GM13977 (cell line): ENCODE measurements around the gene USP51.
"Not testable (repeated sequence)": the region's sequence is repeated elsewhere in the genome, so short reads cannot be mapped to it uniquely, and the experiment has no call there.

Experiments used
- DNase-seq: peaks from one replicate; pipeline ENCODE4 v3.0.0; 2012; ENCODE audit warnings: low spot score
- CTCF ChIP-seq: IDR thresholded peaks from 2 replicates; pipeline ENCODE4 v1.5.1; 2012; ENCODE audit warnings: mild to moderate bottlenecking, control low read depth; ENCODE audit not compliant: insufficient read depth; ENCODE audit errors: extremely low read depth, missing control alignments
- in situ Hi-C: fragments of 300-500 bp; cut with MboI; formaldehyde crosslinking; loops from one replicate; pipeline ENCODE4 v1.12.0; 2022; ENCODE audit warnings: low sequenced_read_pairs, low pct_unique_long_range_greater_than_20kb, mixed read lengths, inconsistent platforms; ENCODE audit not compliant: unreplicated experiment

USP51 gene

DNA sequence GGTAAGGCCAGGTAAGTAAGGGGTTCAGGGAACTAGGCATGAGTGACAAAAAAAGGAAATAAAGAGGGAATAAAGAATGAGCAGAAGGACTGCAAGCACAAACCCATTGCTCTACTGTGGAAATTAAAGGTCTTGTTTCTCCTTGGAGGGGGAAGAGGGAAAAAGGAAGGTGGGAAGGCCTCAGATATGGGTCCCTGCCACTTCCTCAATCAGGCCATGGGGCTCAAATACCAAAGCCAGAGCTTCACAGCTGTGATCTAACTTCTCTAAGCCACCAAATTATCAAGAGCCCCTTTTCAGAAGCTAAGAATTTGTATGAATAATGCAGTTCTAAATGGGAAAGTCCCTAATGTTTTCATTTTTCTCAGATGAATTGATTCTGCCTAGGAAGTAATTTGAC lies 4.7 kb downstream of the USP51 start:
- no peak for DNase-seq
- TF ChIP-seq CTCF, result no peak
- in situ Hi-C loops, result no loop called here

DNA sequence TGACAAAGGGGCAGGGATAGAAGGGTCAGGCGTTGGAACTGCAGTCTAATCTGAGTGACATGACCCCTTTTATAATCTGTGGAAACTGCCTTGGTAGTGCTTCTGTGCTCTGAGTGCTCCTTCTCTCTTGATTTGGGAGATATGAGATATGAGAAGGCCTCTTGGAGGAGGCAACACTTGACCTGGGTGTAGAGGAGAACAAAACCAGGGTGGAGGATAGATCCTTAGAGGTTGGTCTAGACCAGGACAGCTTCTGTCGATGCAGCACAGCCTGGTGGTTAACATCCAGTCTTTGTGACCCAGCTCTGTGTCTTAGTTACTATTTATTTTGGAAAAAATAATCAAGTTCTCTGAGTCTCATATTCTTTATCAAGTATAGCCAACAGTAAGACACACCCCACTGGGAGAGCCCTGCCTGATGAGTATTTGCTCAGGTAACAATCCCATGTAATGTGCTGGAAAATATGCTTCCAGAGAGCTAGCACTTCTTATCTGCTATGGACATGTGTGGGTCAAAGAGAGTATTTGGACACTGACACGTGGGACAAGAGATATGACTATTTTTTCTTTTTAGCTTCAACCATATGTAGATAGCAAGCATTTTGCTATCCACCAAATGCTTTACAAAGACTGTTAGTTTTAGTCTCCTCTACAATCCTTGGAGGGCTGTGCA lies 9.1 kb downstream of the USP51 start:
- in situ Hi-C loops, result no loop called here
- no peak for TF ChIP-seq CTCF
- no peak for DNase-seq

GRCh38 chrX:55479956-55480355 lies 9.7 kb downstream of the USP51 start:
- in situ Hi-C loops, result not testable (repeated sequence)

GRCh38 chrX:55465791-55466190 lies 23.9 kb downstream of the USP51 start:
- in situ Hi-C loops, DNase-seq: not testable (repeated sequence)

More at GRCh38 chrX:55479956-55480355, 9.7 kb downstream of the USP51 start:
- DNase-seq, result not testable (repeated sequence)

DNA sequence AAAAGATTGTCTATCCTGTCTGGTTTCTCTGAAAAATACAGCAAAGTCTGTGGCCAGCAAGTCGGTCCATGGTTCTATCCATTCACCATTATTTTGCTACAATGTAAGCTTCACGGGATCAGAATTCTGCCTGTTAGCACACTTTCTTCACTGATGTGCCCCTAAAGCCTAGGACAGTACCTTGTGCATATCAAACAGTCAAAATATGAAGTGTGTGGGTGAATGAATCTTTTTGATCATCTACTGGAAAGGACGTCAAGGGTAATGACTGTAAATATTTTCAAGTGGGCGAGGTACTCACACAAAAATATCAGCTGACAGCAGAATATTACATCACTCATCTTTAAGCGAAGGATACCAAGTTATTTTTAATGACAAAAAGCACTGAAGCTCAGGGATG lies 24.5 kb downstream of the USP51 start:
- in situ Hi-C loops, DNase-seq: not testable (repeated sequence)

GRCh38 chrX:55464050-55464449 lies 25.6 kb downstream of the USP51 start:
- DNase-seq, result not testable (repeated sequence)

GRCh38 chrX:55459926-55460325 lies 29.7 kb downstream of the USP51 start:
- DNase-seq, in situ Hi-C loops: not testable (repeated sequence)

More at GRCh38 chrX:55464050-55464449, 25.6 kb downstream of the USP51 start:
- in situ Hi-C loops, result not testable (repeated sequence)

DNA sequence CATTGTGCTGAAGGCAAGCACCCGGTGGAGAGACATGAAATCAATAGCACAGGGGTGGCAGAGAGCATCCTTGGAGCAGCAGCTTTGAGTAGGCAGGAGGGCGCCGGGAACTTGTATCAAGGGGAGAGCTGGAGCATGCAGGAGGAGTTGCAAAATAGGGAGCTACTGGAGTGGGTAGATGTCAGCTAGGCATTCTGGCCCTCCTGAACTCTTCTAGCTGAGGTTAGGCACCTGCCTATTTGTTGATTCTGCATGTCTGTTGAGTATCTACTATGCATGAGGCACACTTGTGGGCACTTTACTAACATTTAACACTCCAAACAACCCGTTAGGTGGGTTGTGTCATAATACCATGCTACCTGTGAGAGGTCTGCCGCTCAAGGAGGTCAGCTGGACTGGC lies 30.2 kb downstream of the USP51 start:
- in situ Hi-C loops, result not testable (repeated sequence)

DNA sequence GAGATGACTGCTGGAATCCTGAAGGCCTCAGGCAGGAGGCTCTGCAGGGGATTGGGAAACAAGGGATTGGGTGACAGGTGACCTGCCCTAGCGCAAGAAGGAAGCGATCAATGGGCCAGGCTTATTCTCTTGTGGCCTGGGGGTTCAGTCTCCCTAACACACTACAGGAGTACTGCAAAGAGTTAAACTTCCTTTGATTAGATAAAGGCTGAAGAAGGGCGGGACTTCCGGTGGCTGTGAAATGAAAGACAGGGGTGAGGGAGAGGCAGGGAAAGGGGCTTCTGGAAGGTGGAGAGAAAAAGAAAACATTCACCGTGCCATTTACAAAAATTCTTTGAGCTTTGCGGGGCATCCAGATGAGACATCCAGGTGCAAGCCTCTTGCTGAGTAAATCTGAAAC lies 33.9 kb downstream of the USP51 start:
- in situ Hi-C loops, DNase-seq: not testable (repeated sequence)

More for the DNA sequence above, 30.2 kb downstream of the USP51 start:
- DNase-seq, result not testable (repeated sequence)

DNA sequence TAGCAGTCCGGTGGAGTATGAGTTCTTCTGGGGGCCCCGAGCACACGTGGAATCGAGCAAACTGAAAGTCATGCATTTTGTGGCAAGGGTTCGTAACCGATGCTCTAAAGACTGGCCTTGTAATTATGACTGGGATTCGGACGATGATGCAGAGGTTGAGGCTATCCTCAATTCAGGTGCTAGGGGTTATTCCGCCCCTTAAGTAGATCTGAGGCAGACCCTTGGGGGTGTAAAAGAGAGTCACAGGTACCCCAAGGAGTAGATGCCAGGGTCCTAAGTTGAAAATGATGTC lies 36.9 kb downstream of the USP51 start:
- no peak for TF ChIP-seq CTCF
- in situ Hi-C loops, result no loop called here
- DNase-seq, result no peak
